ENCODE results near the gene PFKL.
A peak's percentile ranks its signal among the peaks of the same experiment; 100 is the strongest.

DNA sequence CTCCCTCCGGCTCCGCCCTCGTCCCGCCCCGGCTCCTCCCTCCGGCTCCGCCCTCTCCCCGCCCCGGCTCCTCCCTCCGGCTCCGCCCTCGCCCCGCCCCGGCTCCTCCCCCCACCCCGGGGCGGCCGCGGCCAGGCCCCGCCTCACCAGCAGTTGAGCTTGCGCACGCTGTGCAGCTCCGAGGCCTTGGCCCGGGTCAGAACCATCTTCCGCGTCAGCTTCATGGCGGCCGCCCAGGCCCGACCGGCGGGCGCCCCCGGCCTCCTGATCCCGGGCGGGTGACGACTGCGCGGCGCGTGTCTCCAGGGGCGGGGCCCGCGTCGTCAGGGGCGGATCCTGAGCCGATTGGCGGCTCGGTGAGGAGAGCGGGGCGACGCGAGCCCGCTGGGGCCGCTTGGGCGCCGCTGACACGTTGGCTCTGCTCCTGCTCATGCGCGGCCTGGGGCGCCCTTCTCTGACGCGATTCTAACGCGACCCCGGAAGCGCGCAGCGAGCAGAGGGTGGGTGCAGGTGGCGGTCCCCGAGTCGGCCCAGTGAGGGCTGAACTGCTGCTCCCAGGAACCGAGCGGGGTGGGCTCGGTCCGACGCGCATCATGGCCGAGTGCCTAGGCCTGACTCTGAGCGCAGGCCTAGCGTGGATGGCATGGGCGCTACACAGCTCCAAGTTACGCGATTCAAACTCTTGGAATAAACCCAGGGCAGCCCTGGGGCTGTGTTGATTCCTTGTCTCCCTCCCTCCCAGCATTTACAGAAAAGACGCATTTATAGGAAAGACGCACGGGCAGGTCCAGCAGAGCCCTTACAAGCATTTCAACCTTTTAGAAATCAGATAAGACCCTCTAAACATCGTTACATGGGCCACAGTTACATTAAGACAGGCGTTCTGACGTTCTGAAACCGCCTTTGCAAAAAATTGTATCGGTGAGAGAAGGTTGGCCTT lies 39.4 kb downstream of the PFKL start, which contains the start of gene CFAP410:
- TF ChIP-seq, protein P1, sequence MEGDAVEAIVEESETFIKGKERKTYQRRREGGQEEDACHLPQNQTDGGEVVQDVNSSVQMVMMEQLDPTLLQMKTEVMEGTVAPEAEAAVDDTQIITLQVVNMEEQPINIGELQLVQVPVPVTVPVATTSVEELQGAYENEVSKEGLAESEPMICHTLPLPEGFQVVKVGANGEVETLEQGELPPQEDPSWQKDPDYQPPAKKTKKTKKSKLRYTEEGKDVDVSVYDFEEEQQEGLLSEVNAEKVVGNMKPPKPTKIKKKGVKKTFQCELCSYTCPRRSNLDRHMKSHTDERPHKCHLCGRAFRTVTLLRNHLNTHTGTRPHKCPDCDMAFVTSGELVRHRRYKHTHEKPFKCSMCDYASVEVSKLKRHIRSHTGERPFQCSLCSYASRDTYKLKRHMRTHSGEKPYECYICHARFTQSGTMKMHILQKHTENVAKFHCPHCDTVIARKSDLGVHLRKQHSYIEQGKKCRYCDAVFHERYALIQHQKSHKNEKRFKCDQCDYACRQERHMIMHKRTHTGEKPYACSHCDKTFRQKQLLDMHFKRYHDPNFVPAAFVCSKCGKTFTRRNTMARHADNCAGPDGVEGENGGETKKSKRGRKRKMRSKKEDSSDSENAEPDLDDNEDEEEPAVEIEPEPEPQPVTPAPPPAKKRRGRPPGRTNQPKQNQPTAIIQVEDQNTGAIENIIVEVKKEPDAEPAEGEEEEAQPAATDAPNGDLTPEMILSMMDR (IDR thresholded peaks at IDR 0.05) = peak in 1 of 6 experiments; percentile 23
- peak; percentile 81 to 92 for TF ChIP-seq POLR2A (IDR thresholded peaks at IDR 0.05)

Data from thyroid gland (tissue), 4 donors.